Muscle of arm (tissue), 12 donors: ENCODE data around the gene ADGRG7. TPM values are rescaled to one million over a fixed set of nuclear protein-coding genes. Genes with fewer than 3 reads are reported as not detected.
A peak's percentile ranks its signal among the peaks of the same experiment; 100 is the strongest.

Source experiments
- DNase-seq: peaks from one replicate; pipeline ENCODE4 v3.0.0-alpha.2; 2013
- polyA plus RNA-seq, 12 donors: library from polyadenylated mRNA; unstranded; fragments of 120-200 nt; gene quantifications; one replicate each; pipeline ENCODE4 v1.2.1, GENCODE V29; 2013; ENCODE audit not compliant: insufficient read length in 12 of 12

Gene ADGRG7
- polyA plus RNA-seq, 12 donors = 0.21 to 6.7 TPM; not detected in 10

GRCh38 chr3:100698736-100699135 lies 89.3 kb downstream of the ADGRG7 start:
- DNase-seq = no peak

GRCh38 chr3:100700708-100701107 lies 91.3 kb downstream of the ADGRG7 start:
- DNase-seq = no peak

GRCh38 chr3:100702082-100702979 lies 92.9 kb downstream of the ADGRG7 start:
- no peak for DNase-seq

GRCh38 chr3:100702980-100703345 lies 93.6 kb downstream of the ADGRG7 start:
- DNase-seq = no peak

- DNase-seq = no peak
Measured at GRCh38 chr3:100703865-100704264, 94.5 kb downstream of the ADGRG7 start.

GRCh38 chr3:100706365-100706764 lies 97.0 kb downstream of the ADGRG7 start:
- no peak for DNase-seq

- DNase-seq = no peak
Measured at GRCh38 chr3:100708644-100708988, 99.2 kb downstream of the ADGRG7 start.

- peak; percentile 100 for DNase-seq
Measured at GRCh38 chr3:100708989-100709841, 99.8 kb downstream of the ADGRG7 start, which contains the start of gene TFG. Gene TFG, plus strand, starts transcription at chr3:100709494. Its CDS starts 4,192 bp downstream, at chr3:100713686.

GRCh38 chr3:100709842-100710260 lies 100.5 kb downstream of the ADGRG7 start:
- peak; percentile 56 for DNase-seq

- peak; percentile 45 for DNase-seq
Measured at GRCh38 chr3:100710261-100710968, 101.0 kb downstream of the ADGRG7 start.

- no peak for DNase-seq
Measured at GRCh38 chr3:100715176-100715575, 105.8 kb downstream of the ADGRG7 start.

GRCh38 chr3:100717063-100717462 lies 107.7 kb downstream of the ADGRG7 start:
- DNase-seq = no peak

- DNase-seq = no peak
Measured at GRCh38 chr3:100717637-100718487, 108.5 kb downstream of the ADGRG7 start.

GRCh38 chr3:100719136-100719535 lies 109.7 kb downstream of the ADGRG7 start:
- DNase-seq = no peak

- DNase-seq = no peak
Measured at GRCh38 chr3:100720426-100720825, 111.0 kb downstream of the ADGRG7 start.

- DNase-seq = no peak
Measured at GRCh38 chr3:100725935-100726513, 116.6 kb downstream of the ADGRG7 start.

- no peak for DNase-seq
Measured at GRCh38 chr3:100726706-100727105, 117.3 kb downstream of the ADGRG7 start.

- no peak for DNase-seq
Measured at GRCh38 chr3:100730524-100730923, 121.1 kb downstream of the ADGRG7 start.

GRCh38 chr3:100732435-100732834 lies 123.0 kb downstream of the ADGRG7 start:
- DNase-seq = no peak

GRCh38 chr3:100737334-100737733 lies 127.9 kb downstream of the ADGRG7 start:
- no peak for DNase-seq

- no peak for DNase-seq
Measured at GRCh38 chr3:100740207-100740606, 130.8 kb downstream of the ADGRG7 start.
